ENCODE measurements around the gene POR.
"Not testable (repeated sequence)": the region's sequence is repeated elsewhere in the genome, so short reads cannot be mapped to it uniquely, and the experiment has no call there.

POR gene

GRCh38 chr7:75914655-75915415 is at the start of gene POR:
Gene POR, plus strand, starts transcription at chr7:75915155. Its CDS starts 38,847 bp downstream, at chr7:75954002.
- DNase-seq, result peak; percentile 73

DNA sequence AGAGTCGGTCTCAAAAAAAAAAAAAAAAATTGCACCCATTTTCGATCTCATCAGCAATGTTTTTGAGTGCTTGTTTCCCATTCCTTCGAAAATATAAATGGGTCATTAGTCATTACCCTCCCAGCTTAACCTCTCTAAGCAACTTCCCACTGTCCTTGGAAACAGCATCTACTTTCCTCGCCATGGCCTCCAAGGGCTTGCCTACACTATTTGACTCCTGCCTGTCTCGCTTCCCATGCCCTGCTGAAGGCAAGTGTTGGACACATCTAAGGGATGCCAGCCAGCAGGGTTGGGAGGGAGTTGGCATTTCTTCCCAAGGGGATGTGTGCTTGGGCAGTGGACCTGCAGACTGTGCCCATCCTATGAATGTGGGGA is 48.9 kb upstream of the POR start:
- DNase-seq, result no peak

GRCh38 chr7:75866489-75867389 is 48.2 kb upstream of the POR start:
- DNase-seq, result peak; percentile 69

DNA sequence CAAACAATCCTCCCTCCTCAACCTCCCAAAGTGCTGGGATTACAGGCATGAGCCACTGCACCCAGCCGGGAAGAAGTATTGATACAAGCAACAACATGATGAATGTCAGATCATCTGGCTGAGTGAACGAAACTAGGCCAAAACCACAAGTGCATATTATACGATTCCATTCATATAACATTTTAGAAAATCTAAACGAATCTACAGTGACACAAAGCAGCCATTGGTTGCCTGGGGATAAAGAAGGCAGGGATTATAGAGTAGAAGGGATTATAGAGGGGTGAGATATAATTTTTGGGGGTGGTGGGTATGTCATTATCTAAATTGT is 47.6 kb upstream of the POR start:
- DNase-seq, result no peak

DNA sequence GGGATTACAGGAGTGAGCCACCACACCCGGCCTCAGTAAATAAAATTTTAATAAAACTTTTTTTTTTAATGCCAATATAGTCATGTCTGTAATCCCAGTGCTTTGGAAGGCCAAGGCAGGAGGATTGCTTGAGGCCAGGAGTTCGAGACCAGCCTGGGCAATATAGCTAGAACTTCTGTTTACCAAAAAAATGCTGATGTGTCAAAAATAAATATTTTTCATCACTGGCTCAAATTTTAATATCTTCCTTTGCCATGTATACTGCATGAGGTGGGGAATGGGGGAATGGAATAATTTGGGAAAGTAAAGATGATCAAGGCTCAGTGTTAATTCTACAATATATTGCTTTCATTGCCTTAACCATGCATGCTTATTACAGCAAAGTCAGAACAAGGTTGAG is 46.8 kb upstream of the POR start:
- DNase-seq, result no peak

DNA sequence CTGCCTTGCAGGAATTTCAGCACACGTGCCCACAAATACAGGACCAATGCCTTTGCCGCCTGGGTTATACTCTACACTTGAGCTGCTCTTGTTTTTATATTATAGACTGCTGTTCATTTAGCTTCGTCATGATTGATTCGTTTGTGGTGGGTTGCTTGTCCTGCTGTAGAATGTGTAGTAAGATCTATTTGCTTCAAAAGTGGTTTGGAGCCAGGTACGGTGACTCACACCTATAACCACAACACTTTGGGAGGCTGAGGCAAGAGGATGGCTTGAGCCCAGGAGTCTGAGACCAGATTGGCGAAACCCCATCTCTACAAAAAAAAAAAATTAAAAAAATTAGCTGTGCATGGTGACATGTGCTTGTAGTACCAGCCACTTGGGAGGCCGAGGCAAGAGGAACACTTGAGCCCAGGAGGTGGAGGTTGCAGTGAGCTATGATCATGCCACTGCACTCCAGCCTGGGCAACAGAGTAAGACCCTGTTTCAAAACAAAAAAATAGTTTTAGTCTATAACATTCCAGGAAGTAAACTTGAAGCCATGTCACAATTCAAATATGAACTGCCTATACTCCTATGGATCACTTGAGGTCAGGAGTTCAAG is 45.1 kb upstream of the POR start:
- no peak for DNase-seq

- no peak for DNase-seq
Measured at GRCh38 chr7:75870557-75871161, 44.3 kb upstream of the POR start.

DNA sequence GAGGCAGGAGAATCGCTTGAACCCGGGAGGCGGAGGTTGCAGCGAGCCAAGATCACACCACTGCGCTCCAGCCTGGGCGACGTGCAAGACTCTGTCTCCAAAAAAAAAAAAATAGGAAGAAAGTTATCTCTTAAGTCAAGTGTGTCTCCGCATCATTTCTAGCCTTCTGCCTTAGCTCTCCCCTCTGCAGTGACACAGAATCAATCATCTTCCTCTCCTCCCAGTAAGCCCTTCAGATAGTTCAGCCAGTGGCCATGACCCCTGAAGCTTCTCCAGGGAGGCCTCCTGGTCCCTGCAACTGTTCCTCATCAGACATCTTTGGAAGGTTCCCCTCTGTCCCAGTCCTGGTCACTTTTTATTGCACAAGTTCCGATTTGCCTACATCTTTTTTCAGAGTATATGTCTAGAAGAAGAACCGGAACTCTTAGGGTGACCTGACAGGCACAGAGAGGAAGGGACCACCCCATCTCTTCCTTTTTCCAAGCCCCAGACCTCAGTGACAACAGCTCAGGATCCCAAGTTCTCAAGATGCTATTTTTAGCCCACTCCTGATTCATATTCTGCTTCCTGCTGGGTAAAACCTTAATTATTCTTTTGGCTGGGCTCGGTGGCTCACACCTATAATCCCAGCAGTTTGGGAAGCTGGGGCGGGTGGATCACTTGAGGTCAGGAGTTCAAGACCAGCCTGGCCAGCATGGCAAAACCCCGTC is 42.7 kb upstream of the POR start:
- DNase-seq, result no peak

DNA sequence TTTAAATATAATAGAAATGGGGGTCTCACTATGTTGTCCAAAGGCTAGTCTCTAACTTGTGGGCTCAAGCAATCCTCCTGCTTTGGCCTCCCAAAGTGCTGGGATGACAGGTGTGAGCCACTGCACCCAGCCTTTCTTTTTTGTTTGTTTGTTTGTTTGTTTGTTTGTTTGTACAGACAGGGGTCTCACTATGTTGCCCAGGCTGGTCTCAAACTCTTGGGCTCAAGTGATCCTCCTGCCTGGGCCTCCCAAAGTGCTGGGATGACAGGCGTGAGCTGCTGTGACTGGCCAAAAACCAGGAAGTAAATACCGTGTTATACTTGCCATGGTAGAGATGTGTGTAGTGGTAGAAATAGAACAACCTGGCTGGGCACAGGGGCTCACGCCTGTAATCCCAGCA is 40.8 kb upstream of the POR start:
- not testable (repeated sequence) for DNase-seq

DNA sequence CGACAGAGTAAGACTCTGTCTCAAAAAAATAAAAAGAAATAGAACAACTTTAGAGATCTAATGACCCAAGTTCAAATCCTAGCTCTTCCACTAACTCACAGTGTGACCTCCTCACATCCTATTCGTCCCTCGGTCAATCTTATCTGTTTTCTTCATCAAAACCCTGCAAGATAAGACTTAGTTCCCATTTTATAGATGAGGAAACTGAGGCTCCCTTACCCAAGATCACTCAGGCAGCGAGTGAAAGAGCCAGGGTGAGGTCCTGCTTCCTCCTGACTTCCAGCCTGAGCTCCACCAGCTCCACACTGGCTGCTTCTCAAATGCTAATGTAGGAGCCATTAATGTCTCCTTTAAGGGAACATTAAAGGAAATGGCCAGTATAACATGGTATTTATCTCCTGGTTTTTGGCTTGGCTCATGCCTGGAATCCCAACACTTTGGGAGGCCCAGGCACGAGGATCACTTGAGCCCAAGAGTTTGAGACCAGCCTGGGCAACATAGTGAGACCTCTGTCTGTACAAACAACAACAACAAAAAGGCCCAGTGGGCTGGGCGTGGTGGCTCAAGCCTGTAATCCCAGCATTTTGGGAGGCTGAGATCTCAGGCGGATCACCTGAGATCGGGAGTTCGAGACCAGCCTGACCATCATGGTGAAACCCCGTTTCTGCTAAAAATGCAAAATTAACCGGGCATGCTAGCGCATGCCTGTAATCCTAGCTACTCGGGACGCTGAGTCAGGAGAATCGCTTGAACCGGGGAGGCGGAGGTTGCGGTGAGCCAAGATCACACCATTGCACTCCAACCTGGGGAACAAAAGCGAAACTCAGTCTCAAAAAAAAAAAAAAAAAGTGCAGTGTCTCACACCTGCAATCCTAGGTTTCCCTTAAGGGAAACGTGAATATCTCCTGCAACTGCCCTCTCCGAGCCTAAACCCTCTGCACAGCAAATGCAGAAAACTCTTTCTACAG is 39.6 kb upstream of the POR start:
- no peak for DNase-seq

- no peak for DNase-seq
Measured at GRCh38 chr7:75876126-75876881, 38.7 kb upstream of the POR start.

DNA sequence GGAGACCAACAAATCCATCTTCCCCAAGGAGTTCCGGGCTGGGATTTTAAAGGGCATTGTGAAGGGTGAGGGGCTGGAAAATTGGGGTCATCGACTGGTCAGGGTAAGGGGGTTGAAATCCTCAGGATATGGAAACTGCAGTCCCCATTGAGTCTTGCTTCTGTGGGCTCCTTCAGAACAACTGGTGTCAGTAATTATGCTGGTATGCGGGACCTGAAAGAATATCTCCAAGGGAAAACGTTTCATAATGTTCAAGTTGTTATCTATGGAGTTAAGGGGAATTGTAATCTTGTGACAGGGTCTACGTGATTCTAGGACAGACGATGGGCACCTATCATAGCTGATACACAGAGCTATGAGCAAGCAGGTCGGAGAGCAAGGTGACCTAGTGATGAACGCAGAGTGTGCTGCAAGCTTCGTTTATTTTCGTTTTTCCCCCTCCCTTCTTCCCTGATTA is 36.6 kb upstream of the POR start:
- DNase-seq, result no peak

DNA sequence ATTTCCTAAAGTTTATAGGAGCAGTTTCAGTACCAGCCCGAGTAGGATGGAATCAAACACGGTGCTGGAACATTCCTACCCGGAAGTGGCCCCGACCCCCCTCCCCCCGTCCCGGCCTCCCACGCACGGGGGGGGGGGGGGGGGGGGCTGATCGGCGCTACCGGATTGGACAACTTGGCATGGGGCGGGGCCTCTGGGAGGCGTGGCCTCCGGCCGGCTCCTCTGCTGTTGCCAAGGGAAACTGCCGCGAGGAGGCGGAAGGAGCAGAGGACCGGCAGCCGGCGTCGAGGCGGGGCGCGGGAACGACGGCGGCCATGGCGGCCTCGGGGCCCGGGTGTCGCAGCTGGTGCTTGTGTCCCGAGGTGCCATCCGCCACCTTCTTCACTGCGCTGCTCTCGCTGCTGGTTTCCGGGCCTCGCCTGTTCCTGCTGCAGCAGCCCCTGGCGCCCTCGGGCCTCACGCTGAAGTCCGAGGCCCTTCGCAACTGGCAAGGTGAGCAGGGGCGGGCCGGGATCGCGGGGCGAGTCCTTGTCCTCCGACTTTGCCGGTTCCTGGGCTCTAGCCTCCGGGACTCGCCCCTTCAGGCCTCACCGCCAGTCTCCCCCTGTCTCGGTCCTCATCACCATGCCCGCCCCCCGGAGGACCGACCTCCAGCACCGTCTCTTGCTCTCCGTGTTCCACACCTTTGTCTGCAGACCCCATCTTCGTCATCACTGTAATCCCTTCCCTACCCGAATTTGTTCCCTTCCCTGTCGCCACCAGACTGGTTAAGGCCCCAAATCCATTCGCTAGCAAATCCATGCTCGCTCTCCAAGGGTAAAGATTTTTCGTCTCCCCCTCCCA is 36.0 kb upstream of the POR start, which contains the start of gene RHBDD2:
Gene RHBDD2 (plus strand): TSS at position 266 of the 843 bp plus-strand sequence. CDS start 49 bp downstream, at position 315.
- DNase-seq, result peak; percentile 87

DNA sequence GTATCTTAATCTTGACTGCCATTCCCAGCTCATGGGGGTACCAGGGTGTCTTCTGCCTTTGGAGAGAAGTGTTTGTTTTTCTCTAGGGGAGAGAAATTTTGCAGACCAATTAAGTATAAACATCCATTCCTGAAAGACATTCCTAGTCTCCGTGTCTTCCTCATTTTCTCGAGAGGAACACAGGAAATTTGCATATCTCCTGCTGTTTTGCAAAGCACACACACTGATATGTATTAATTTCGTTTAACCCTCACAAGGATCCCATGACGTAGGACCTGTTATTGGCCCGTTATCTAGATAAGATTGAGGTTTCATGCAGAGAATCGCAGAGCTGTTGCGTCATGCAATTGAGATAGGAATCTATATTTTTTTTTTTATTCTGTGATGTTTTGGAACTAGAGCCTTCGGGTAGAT is 35.2 kb upstream of the POR start:
- no peak for DNase-seq

- DNase-seq, result no peak
Measured at GRCh38 chr7:75880242-75880641, 34.7 kb upstream of the POR start.

DNA sequence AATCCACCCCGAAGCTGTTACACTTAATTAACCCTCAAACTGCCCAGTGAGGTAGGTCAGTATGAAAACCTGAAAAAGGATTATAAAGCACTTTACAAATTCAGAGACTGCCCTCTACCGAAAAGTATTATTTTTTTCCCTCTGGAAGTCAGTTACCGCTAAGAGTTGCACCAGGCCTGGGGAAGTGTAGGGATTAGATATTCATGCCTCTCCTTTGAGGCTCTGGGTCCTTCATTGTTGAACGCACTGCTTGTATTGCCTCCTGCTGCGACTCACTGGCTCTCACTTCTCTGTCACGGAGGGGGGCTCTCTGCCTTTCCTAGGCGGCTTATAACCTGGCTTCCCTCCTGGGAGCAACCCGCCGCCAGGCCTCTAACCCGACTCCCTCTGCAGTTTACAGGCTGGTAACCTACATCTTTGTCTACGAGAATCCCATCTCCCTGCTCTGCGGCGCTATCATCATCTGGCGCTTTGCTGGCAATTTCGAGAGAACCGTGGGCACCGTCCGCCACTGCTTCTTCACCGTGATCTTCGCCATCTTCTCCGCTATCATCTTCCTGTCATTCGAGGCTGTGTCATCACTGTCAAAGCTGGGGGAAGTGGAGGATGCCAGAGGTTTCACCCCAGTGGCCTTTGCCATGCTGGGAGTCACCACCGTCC is 33.4 kb upstream of the POR start:
- DNase-seq, result no peak

GRCh38 chr7:75883265-75883824 is 31.6 kb upstream of the POR start:
- DNase-seq, result not testable (repeated sequence)

GRCh38 chr7:75884476-75884875 is 30.5 kb upstream of the POR start:
- DNase-seq, result peak; percentile 15

DNA sequence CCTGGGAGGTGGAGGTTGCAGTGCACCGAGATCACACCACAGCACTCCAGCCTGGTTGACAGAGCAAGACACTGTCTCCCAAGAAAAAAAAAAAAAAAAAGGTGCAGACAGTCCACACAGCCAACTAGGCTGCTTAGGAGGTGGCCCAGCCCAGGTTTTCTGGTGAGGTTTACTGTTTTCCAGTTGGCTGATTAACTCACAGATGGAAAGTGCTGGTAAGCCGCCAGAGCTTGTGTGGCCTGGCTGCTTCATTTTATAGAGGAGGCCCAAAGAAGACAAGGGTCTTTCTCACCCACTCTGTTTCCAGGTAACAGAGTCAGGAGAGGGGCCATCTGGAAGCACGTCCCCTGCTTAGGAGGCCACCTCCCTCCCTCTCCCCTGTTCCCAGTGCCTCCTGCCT is 29.9 kb upstream of the POR start:
- peak; percentile 84 for DNase-seq
